HepG2 (cell line): ENCODE results near the gene CPM. TPM values are rescaled to one million over a fixed set of nuclear protein-coding genes. Genes with fewer than 3 reads are reported as not detected.

Experiments
- ATAC-seq: fragments of 200-7000 bp; cut with Tn5 transposase; 3 replicates; pipeline ENCODE4 v1.9.1; 2020; ENCODE audit warnings: mild to moderate bottlenecking, moderate library complexity
- BruUV-seq: library from RNA; stranded (reverse); fragments of 400-500 nt; replicated peaks from 2 replicates; lab custom pipeline; 2021; lab: Mats Ljungman, UMichigan
- CTCF ChIA-PET: fragments of 300-600 bp; formaldehyde crosslinking; extraction: SDS; loops from one replicate; lab custom pipeline; 2021; ENCODE audit warnings: low total read pairs, inconsistent platforms, low intra/inter-chr PET ratio; lab: Yijun Ruan, JAX
- POLR2A ChIA-PET: fragments of 350-600 bp; sonication (Branson Sonifier 250); formaldehyde crosslinking; loops from one replicate; lab custom pipeline; 2020; ENCODE audit warnings: antibody characterized with exemption, inconsistent platforms; lab: Yijun Ruan, JAX
- DNase-seq: peaks from one replicate; pipeline ENCODE4 v3.0.0-alpha.2; 2015; ENCODE audit warnings: low spot score
- FAIRE-seq: peaks from 3 replicates; lab custom pipeline; 2011; peaks lifted over from hg19 to GRCh38; lab: Jason Lieb, UNC
- H2AFZ ChIP-seq: one replicate; pipeline ENCODE4 v1.6.1; 2011; ENCODE audit warnings: low read length, inconsistent platforms
- H3K27ac ChIP-seq: fragments of 300-600 bp; 3 replicates; pipeline ENCODE4 v1.8.0; 2011; ENCODE audit warnings: mixed run types, mild to moderate bottlenecking, mixed read lengths, low read length, inconsistent platforms; ENCODE audit not compliant: insufficient read depth; ENCODE audit errors: extremely low read length
- H3K27me3 ChIP-seq, 2 experiments: fragments of 200-600 bp in 1 of 2; 2 replicates in 1 of 2; 3 replicates in 1 of 2; pipeline versions ENCODE4 v1.6.0 to v1.8.0; 2011; ENCODE audit warnings: low read length in 2 of 2, mild to moderate bottlenecking in 2 of 2, moderate library complexity in 2 of 2, inconsistent platforms in 1 of 2; ENCODE audit not compliant: insufficient read depth in 2 of 2, control insufficient read depth in 1 of 2
- H3K36me3 ChIP-seq, 2 experiments: fragments of 200-600 bp in 1 of 2; replicated peaks in 1 of 2; 2 replicates in 1 of 2; 3 replicates in 1 of 2; pipeline versions ENCODE4 v1.5.1 to v1.8.0; 2011; ENCODE audit warnings: low read length in 2 of 2, inconsistent platforms in 1 of 2; ENCODE audit not compliant: insufficient read depth in 2 of 2, control insufficient read depth in 1 of 2
- H3K4me1 ChIP-seq: 2 replicates; pipeline ENCODE4 v1.5.1; 2012; ENCODE audit warnings: low read length, inconsistent platforms; ENCODE audit not compliant: insufficient read depth
- H3K4me2 ChIP-seq: 2 replicates; pipeline ENCODE4 v1.6.0; 2011; ENCODE audit warnings: low read depth, low read length, inconsistent platforms
- H3K4me3 ChIP-seq, 3 experiments: fragments of 200-600 bp in 1 of 3; sonication (generic), shearing (Covaris generic) in 1 of 3; replicated peaks in 1 of 3; 2 replicates each; pipeline ENCODE4 v1.5.1; 2011 to 2016; ENCODE audit warnings: low read length in 3 of 3, inconsistent platforms in 2 of 3, low read depth in 2 of 3, mild to moderate bottlenecking in 2 of 3, control low read depth in 1 of 3, mixed read lengths in 1 of 3; ENCODE audit not compliant: insufficient read depth in 1 of 3
- H3K79me2 ChIP-seq: one replicate; pipeline ENCODE4 v1.6.1; 2011; ENCODE audit warnings: low read length, inconsistent platforms; ENCODE audit not compliant: insufficient read depth
- H3K9ac ChIP-seq: 2 replicates; pipeline ENCODE4 v1.6.0; 2011; ENCODE audit warnings: mild to moderate bottlenecking, low read depth, low read length, inconsistent platforms; ENCODE audit not compliant: insufficient read depth
- H3K9me3 ChIP-seq: 2 replicates; pipeline ENCODE4 v1.5.1; 2012; ENCODE audit warnings: mild to moderate bottlenecking, low read length
- H4K20me1 ChIP-seq: 2 replicates; pipeline ENCODE4 v1.6.0; 2011; ENCODE audit warnings: inconsistent platforms, mild to moderate bottlenecking, low read length, moderate library complexity; ENCODE audit not compliant: insufficient read depth
- BHLHE40 ChIP-seq: IDR thresholded peaks from 2 replicates; pipeline ENCODE4 v1.6.1; 2011; ENCODE audit warnings: low read length, improper control_type of control experiment
- FOXJ3 ChIP-seq: sonication (generic); formaldehyde crosslinking; IDR thresholded peaks from 2 replicates; pipeline ENCODE4 v1.4.0; 2020; ENCODE audit warnings: missing genetic modification reagents, mild to moderate bottlenecking, borderline replicate concordance
- GTF3A ChIP-seq: sonication (generic); formaldehyde crosslinking; conservative IDR thresholded peaks from 2 replicates; pipeline ENCODE4 v1.4.0; 2020; ENCODE audit warnings: mild to moderate bottlenecking, missing genetic modification reagents
- HMG20A ChIP-seq: IDR thresholded peaks from 2 replicates; pipeline ENCODE4 v1.6.1; 2016; ENCODE audit warnings: borderline replicate concordance
- KAT2B ChIP-seq: fragments of 150-350 bp; IDR thresholded peaks from 2 replicates; pipeline ENCODE4 v1.6.1; 2014; ENCODE audit warnings: low read depth, low read length, borderline replicate concordance
- KLF12 ChIP-seq: sonication (generic); formaldehyde crosslinking; IDR thresholded peaks from 2 replicates; pipeline ENCODE4 v1.4.0; 2020; ENCODE audit warnings: missing genetic modification reagents, borderline replicate concordance
- KMT2A ChIP-seq: sonication (generic); formaldehyde crosslinking; IDR thresholded peaks from 2 replicates; pipeline ENCODE4 v1.4.0; 2020; ENCODE audit warnings: missing genetic modification reagents
- NPAS2 ChIP-seq: sonication (generic); formaldehyde crosslinking; IDR thresholded peaks from 2 replicates; pipeline ENCODE4 v1.8.0; 2022; ENCODE audit warnings: mild to moderate bottlenecking, missing genetic modification reagents, borderline replicate concordance
- POLR2G ChIP-seq: fragments of 200-400 bp; formaldehyde crosslinking; IDR thresholded peaks from 2 replicates; pipeline ENCODE4 v1.6.1; 2018; ENCODE audit warnings: mild to moderate bottlenecking, low read depth, low read length, moderate library complexity
- PTBP1 ChIP-seq: fragments of 200-400 bp; formaldehyde crosslinking; IDR thresholded peaks from 2 replicates; pipeline ENCODE4 v1.6.1; 2018; ENCODE audit warnings: low read length, low read depth; ENCODE audit not compliant: poor library complexity, severe bottlenecking
- RBM22 ChIP-seq: fragments of 200-400 bp; formaldehyde crosslinking; optimal IDR thresholded peaks from 2 replicates; pipeline ENCODE3; 2017; ENCODE audit warnings: mild to moderate bottlenecking, low read length, moderate library complexity
- SP2 ChIP-seq: sonication (generic); formaldehyde crosslinking; IDR thresholded peaks from 2 replicates; pipeline ENCODE4 v1.5.1; 2020; ENCODE audit warnings: mild to moderate bottlenecking, missing genetic modification reagents
- ZBTB21 ChIP-seq: sonication (generic); formaldehyde crosslinking; IDR thresholded peaks from 2 replicates; pipeline ENCODE4 v1.4.0; 2020; ENCODE audit warnings: missing genetic modification reagents
- ZBTB42 ChIP-seq: sonication (generic); formaldehyde crosslinking; IDR thresholded peaks from 2 replicates; pipeline ENCODE4 v1.5.0; 2020; ENCODE audit warnings: mild to moderate bottlenecking, missing genetic modification reagents
- ZBTB8A ChIP-seq: sonication (generic); formaldehyde crosslinking; IDR thresholded peaks from 2 replicates; pipeline ENCODE4 v1.4.0; 2020; ENCODE audit warnings: mild to moderate bottlenecking, low read depth, missing genetic modification reagents, borderline replicate concordance
- ZFYVE20 ChIP-seq: sonication (generic); formaldehyde crosslinking; IDR thresholded peaks from 2 replicates; pipeline ENCODE4 v1.8.0; 2023; ENCODE audit warnings: low read depth, mild to moderate bottlenecking, moderate library complexity, missing genetic modification reagents, borderline replicate concordance
- ZNF12 ChIP-seq: sonication (generic); formaldehyde crosslinking; IDR thresholded peaks from 2 replicates; pipeline ENCODE4 v1.5.0; 2020; ENCODE audit warnings: missing genetic modification reagents
- ZNF180 ChIP-seq: sonication (generic); formaldehyde crosslinking; IDR thresholded peaks from 2 replicates; pipeline ENCODE4 v1.4.0; 2020; ENCODE audit warnings: low read depth, missing genetic modification reagents, borderline replicate concordance
- ZNF20 ChIP-seq: sonication (generic); formaldehyde crosslinking; IDR thresholded peaks from 2 replicates; pipeline ENCODE4 v1.4.0; 2020; ENCODE audit warnings: mild to moderate bottlenecking, moderate library complexity, missing genetic modification reagents
- ZNF207 ChIP-seq: fragments of 450-650 bp; IDR thresholded peaks from 2 replicates; pipeline ENCODE4 v1.6.1; 2016; ENCODE audit warnings: antibody characterized with exemption, borderline replicate concordance
- ZNF234 ChIP-seq: sonication (generic); formaldehyde crosslinking; conservative IDR thresholded peaks from 2 replicates; pipeline ENCODE4 v1.5.1; 2020; ENCODE audit warnings: mild to moderate bottlenecking, missing genetic modification reagents
- ZNF275 ChIP-seq: sonication (generic); formaldehyde crosslinking; IDR thresholded peaks from 2 replicates; pipeline ENCODE4 v1.8.0; 2022; ENCODE audit warnings: missing genetic modification reagents, mild to moderate bottlenecking, inconsistent platforms, borderline replicate concordance
- ZNF577 ChIP-seq: sonication (generic); formaldehyde crosslinking; IDR thresholded peaks from 2 replicates; pipeline ENCODE4 v1.4.0; 2020; ENCODE audit warnings: mild to moderate bottlenecking, low read depth, missing genetic modification reagents, borderline replicate concordance
- ZNF740 ChIP-seq: sonication (generic); formaldehyde crosslinking; IDR thresholded peaks from 2 replicates; pipeline ENCODE4 v1.4.0; 2020; ENCODE audit warnings: missing genetic modification reagents
- WGBS: methylation state at CpG from one replicate; pipeline ENCODE4 v1.1.6; 2017; ENCODE audit warnings: low lambda C conversion rate; 5-methylcytosine and 5-hydroxymethylcytosine counted together
- in situ Hi-C: cut with HindIII; loops from 2 replicates; pipeline ENCODE4 v1.10.0; 2017; ENCODE audit warnings: low pct_unique_long_range_greater_than_20kb; ENCODE audit not compliant: extremely low pct_ligation_motif_present
- intact Hi-C: fragments of 100-400 bp; cut with micrococcal nuclease; formaldehyde crosslinking; loops from one replicate; pipeline ENCODE4 v1.10.0; 2022; ENCODE audit not compliant: unreplicated experiment
- polyA plus RNA-seq, 8 experiments: library from polyadenylated mRNA; depleted of rRNA in 3 of 8; stranded (reverse) in 7 of 8; unstranded in 1 of 8; fragments of >200 nt; fragmentation: Illumina TruSeq in 4 of 8; extraction: Trizol in 4 of 8; gene quantifications; 2 replicates each; pipeline versions ENCODE4 v1.2.1 to v1.2.3, GENCODE V29; 2011 to 2016; ENCODE audit warnings: low read depth in 4 of 8, missing spikeins in 1 of 8, mixed read lengths in 1 of 8; ENCODE audit not compliant: insufficient read depth in 1 of 8
- total RNA-seq, 5 experiments: library from RNA; depleted of rRNA; stranded (reverse); fragments of >200 nt; fragmentation: Illumina TruSeq; extraction: Trizol; gene quantifications; 2 replicates each; pipeline ENCODE4 v1.2.3, GENCODE V29; 2016; ENCODE audit warnings: low read depth in 1 of 5

The CPM gene
- total and polyA plus RNA-seq, 2 of the 13 experiments (the other 11 are each of a cell fraction or from before 2014, with no cell fraction given) = not detected

GRCh38 chr12:68832504-68832867 is 100.5 kb downstream of the CPM start (continued):
- TF ChIP-seq ZNF207 = no peak
- no peak for TF ChIP-seq ZNF577 (CRISPR knock-in tag)
- TF ChIP-seq ZNF740 (CRISPR knock-in tag) = no peak

GRCh38 chr12:68831751-68832503 is 101.0 kb downstream of the CPM start:
- no peak overlapping the region for H3K9ac ChIP-seq
- no peak overlapping the region for H2AFZ ChIP-seq
- ATAC-seq (no peak), DNase-seq (no peak), FAIRE-seq (no peak)
- H3K27me3 ChIP-seq = no peaks in the 10 kb centered on the region
- peaks cover 19% of the 10 kb centered on the region for H3K79me2 ChIP-seq
- no TSS peak for BruUV-seq
- intact Hi-C loops = no loop called here
- in situ Hi-C loops = no loop called here
- H4K20me1 ChIP-seq = peaks cover 43% of the 10 kb centered on the region
- peaks cover 14 to 63% of the 10 kb centered on the region in 2 experiments for H3K36me3 ChIP-seq
- 95% methylated on average over 14 of the region's 14 CpGs for WGBS
- H3K4me1 ChIP-seq = peaks cover 9% of the 10 kb centered on the region; the same call in 1 of the 2 replicates
- ChIA-PET POLR2A (interaction anchor here (1.0 to 3.0 kb wide), 4 partner anchors 9 to 86 kb away, joined by 3 to 14 read pairs (median 4); partner anchors contain the start of genes MDM2 and SLC35E3), CTCF (no interaction called here)
- H3K9me3 ChIP-seq = no peaks in the 10 kb centered on the region
- H3K27ac ChIP-seq = no peak overlapping the region
- H3K4me2 ChIP-seq = no peak overlapping the region
- no peak overlapping the region for H3K4me3 ChIP-seq
- no peak for TF ChIP-seq KAT2B
- TF ChIP-seq ZBTB21 (CRISPR knock-in tag) = no peak
- TF ChIP-seq FOXJ3 (CRISPR knock-in tag) = no peak
- no peak for TF ChIP-seq KLF12 (CRISPR knock-in tag)
- no peak for TF ChIP-seq PTBP1
- no peak for TF ChIP-seq ZBTB8A
- TF ChIP-seq KMT2A = no peak
- TF ChIP-seq BHLHE40 = no peak
- no peak for TF ChIP-seq ZFYVE20
- TF ChIP-seq POLR2G = 0 out of 2 replicates have a peak, but pooled peaks have one; percentile 7
- peak; percentile 11 for TF ChIP-seq RBM22
- no peak for TF ChIP-seq ZNF20 (CRISPR knock-in tag)
- TF ChIP-seq NPAS2 = no peak
- TF ChIP-seq ZBTB42 = no peak
- TF ChIP-seq ZNF275 (CRISPR knock-in tag) = no peak
- no peak for TF ChIP-seq HMG20A (CRISPR knock-in tag)
- TF ChIP-seq GTF3A (CRISPR knock-in tag) = no peak
- no peak for TF ChIP-seq ZNF234 (CRISPR knock-in tag)
- TF ChIP-seq ZNF12 = no peak
- no peak for TF ChIP-seq SP2 (CRISPR knock-in tag)
- no peak for TF ChIP-seq ZNF180 (CRISPR knock-in tag)
